Colon (tissue), 2 donors: ENCODE data around the gene SLC26A1.
"Not testable (repeated sequence)": the region's sequence is repeated elsewhere in the genome, so short reads cannot be mapped to it uniquely, and the experiment has no call there.

Experiments
- FAIRE-seq: peaks from 2 replicates; lab custom pipeline; 2012; peaks lifted over from hg19 to GRCh38; lab: Jason Lieb, UNC
- donor health status: control.
- donor health status: control.

SLC26A1 gene

DNA sequence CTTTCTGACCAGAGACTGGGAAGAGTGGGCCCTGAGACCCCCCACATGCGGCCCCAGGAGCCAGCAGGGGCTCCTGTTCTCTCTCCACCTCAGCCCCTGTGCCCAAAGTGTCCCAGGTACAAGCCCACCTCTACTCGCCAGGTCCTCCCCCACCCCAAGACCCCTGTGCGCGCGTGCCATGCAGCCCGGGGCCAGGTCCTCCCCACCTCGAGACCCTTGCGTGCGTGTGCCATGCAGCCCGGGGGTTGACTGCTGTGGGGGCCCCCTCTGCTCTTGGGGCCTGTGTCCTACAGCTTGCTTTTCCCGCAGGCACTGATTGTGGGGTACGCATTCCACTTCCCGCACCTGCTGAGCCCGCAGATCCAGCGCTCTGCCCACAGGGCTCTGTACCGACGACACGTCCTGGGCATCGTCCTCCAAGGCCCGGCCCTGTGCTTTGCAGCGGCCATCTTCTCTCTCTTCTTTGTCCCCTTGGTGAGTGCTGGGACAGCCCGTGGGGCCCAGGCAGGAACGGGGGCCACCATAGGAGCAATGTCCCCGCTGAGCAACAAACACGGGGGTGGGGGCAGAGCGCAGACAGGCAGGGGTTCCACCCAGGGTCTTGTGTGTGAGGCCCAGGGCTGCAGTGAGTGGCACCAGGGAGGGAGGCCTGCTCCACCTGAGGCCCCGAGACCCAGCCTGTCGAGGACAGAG is 40.2 kb downstream of the SLC26A1 start:
- FAIRE-seq: no peak

- no peak for FAIRE-seq
Measured at GRCh38 chr4:951594-952468, 41.4 kb downstream of the SLC26A1 start.

GRCh38 chr4:951186-951585 is 42.0 kb downstream of the SLC26A1 start:
- no peak for FAIRE-seq

DNA sequence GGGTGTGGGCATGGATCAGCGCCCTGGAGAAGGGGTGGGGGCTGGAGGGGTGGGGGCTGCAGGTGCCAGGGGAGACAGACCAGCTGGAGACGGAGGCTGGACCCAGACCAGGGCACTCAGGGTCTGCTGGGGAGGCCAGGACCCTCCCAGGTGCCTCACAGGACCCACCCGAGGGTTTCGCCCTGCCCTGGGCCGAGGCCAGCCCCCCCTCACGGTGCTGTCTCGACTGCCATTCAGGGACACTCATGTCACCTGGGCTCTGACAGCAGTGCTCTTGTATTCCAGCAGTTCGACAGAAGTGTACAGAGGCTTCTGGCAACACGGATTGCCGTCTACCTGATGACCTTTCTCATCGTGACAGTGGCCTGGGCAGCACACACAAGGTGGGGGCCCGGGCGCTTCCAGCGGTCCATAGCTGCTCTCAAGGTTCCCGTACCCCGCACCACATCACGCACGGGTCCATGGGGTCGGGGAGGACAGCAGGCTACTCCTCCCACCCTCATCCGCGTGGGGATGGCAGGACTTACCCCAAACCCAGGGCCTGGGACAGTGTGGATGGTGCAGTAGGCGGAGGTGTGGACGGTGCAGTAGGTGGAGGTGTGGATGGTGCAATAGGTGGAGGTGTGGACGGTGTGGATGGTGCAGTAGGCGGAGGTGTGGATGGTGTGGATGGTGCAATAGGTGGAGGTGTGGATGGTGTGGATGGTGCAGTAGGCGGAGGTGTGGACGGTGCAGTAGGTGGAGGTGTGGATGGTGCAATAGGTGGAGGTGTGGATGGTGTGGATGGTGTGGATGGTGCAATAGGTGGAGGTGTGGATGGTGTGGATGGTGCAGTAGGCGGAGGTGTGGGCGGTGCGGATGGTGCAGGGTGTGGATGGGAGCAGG is 42.8 kb downstream of the SLC26A1 start:
- no peak for FAIRE-seq

- FAIRE-seq: no peak
Measured at GRCh38 chr4:949656-950055, 43.5 kb downstream of the SLC26A1 start.

DNA sequence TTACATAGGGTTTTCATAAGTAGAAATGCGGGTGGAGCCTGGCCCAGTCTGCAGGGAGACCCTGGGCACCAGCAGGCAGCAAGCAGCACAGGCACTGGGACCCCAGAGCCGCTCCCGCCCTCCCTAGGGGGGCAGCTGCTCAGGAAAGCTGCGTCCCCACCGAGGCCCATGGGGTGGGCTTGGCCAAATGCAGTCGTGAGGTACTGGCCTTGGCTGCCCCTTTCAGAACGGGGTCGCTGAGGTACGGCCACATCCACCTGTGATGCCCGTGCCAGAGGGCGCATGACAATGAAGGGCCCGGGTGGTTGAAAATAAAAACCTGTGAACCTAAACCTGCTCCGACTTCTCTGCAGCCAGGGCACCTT is 44.3 kb downstream of the SLC26A1 start:
- no peak for FAIRE-seq

- no peak for FAIRE-seq
Measured at GRCh38 chr4:948101-948935, 44.9 kb downstream of the SLC26A1 start.

GRCh38 chr4:947491-947971 is 45.7 kb downstream of the SLC26A1 start:
- no peak for FAIRE-seq

DNA sequence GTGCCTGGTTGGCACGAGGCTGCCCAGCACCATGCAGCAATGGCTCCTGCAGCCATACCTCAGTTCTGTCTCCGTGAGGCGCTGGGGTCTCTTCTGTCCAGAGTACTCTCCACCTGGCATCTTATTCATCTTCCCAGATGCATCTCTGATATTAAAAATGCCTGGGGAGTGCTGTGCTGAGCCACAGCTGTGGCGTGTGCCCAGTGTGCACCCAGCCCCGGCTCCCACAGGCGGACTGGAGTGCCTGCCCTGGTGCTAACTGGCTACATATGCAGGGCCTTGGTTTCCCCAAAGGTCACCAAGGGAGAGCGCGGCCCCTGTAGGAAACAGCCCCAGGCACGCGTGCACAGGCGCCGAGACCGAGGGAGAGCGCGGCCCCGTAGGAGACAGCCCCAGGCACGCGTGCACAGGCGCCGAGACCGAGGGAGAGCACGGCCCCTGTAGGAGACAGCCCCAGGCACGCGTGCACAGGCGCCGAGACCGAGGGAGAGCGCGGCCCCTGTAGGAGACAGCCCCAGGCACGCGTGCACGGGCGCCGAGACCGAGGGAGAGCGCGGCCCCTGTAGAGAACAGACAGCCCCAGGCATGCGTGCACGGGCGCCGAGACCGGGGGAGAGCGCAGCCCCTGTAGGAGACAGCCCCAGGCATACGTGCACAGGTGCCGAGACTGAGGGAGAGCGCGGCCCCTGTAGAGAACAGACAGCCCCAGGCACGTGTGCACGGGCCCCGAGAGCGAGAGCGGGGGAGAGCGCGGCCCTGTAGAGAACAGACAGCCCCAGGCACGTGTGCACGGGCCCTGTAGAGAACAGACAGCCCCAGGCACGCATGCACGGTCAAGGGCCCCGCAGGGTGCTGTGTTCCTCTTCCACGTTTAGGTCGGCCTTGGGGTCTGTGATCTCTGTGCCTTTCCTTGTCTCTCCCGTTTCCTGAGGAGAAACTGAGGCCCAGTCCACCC is 46.4 kb downstream of the SLC26A1 start:
- no peak for FAIRE-seq

DNA sequence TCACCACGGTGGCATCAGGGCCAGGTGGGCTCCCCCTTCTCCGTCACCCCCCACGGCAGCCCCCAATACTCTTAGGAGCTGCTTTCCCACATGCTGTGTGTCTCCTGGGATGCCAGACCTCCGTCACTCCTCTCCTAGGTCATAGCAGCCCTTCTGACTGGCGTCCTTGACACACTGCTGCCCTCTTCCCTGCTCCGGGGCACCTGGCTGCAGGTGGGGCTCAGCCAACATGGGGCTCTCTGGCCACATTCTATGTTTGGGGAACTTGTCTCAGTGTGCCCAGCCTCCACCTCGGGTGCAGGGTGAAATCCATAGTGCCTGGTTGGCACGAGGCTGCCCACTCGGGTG is 47.1 kb downstream of the SLC26A1 start:
- FAIRE-seq: no peak

GRCh38 chr4:945274-946102 is 47.7 kb downstream of the SLC26A1 start:
- FAIRE-seq: no peak

- not testable (repeated sequence) for FAIRE-seq
Measured at GRCh38 chr4:939508-939907, 53.7 kb downstream of the SLC26A1 start.
